HG03196 (cell line): ENCODE measurements around the gene EIF2A.

Experiments
- ATAC-seq: cut with Tn5 transposase; IDR thresholded peaks from one replicate; pipeline ENCODE4 v1.9.1; 2021; ENCODE audit not compliant: unreplicated experiment

EIF2A gene

GRCh38 chr3:150543128-150543527 is 3.5 kb upstream of the EIF2A start:
- no peak for ATAC-seq

GRCh38 chr3:150543531-150543930 is 3.1 kb upstream of the EIF2A start:
- no peak for ATAC-seq

- ATAC-seq: no peak
Measured at GRCh38 chr3:150544041-150544440, 2.5 kb upstream of the EIF2A start.

DNA sequence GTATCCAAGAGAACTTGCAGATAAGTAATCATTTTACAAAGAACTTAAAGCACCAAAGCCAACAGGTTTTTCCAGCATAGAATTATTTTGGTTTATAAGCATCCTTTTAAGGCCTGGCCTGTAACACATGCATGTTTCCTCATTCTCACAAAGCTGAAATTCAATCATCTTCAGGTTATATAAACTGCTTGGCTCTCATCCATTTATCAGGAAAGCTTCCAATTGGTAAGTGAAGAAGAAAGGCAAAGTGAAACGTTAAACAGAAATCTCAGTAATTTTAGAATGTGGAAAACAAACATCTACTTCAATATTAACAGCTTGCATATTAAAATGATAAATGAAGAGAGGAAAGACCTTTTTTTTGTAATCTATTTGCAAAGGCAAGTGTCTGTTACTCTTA is 1.9 kb upstream of the EIF2A start:
- ATAC-seq: no peak

DNA sequence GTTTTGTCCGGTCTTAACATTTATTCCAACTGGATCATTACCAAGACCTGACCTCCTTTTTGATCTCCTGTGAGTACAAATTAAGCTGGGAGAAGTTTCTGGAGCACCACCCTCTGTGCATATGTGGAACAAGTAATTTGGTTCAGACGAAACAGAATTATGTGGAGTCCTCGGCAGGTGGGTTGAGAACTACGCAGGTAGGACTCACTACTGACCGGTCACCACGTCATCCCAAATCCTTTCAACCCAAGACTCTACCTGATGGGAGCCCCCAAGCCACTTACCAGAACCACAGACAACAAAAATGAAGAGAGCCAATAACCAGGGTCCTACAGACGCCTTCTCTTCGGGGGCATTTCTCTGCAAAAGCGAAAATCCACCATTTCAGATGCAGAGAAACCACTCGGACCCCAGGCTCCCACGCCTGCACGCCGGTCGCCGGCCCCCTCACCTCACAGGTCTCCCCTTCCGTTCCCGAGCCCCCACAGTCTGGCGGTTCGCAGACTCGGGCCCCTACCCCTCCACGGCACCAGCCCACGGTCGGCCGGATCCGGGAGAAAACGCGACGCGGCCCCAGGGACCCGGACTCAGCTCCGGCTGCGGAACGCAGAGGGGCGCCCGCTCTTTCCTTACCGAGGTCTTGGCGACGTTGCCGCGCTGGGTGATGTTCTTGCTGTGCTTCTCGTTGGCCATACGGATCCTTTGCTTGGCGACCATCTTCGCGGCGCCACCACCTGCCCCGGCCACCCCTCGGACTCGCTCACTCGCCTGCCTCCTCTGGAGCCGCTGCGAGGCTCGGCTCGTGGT is 965 bp upstream of the EIF2A start:
- peak; percentile 14 for ATAC-seq

- ATAC-seq: no peak
Measured at GRCh38 chr3:150547045-150547741, 606 bp downstream of the EIF2A start.

- ATAC-seq: no peak
Measured at GRCh38 chr3:150555859-150556436, 9.4 kb downstream of the EIF2A start.

- no peak for ATAC-seq
Measured at GRCh38 chr3:150556792-150557191, 10.2 kb downstream of the EIF2A start.

DNA sequence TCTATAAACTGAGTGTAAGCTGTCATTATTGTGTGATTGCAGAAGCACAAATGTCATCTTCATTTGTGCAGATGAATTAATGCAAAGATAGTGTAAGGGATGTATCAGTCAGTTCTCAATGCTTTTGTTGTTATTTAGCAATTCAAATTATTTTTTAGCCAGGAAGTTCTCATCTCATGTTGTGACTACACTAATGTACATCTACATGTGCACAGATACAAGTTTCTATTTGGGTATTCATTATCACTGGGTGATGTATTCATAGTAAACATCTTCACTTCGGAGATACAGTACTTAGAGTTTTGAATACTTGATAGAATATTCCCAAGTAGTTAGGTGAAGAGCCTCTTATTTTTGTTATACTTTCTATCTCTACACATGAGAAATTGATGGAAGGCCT is 11.1 kb downstream of the EIF2A start:
- no peak for ATAC-seq

DNA sequence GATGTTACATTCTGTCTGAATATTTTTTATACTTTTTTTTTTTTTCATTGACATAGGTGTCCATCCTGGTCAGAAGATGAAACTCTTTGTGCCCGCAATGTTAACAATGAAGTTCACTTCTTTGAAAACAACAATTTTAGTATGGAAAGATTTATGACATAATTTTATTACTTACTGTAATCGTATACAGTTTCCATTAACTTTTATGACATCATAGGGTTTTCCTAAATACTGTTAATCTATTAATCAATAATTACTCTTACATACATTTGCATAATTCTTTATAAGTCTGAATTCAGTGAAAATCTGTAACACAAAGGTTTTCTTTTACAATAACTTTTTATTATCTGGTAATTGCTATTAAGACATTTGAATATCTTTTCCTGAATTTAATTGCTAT is 17.7 kb downstream of the EIF2A start:
- ATAC-seq: no peak

DNA sequence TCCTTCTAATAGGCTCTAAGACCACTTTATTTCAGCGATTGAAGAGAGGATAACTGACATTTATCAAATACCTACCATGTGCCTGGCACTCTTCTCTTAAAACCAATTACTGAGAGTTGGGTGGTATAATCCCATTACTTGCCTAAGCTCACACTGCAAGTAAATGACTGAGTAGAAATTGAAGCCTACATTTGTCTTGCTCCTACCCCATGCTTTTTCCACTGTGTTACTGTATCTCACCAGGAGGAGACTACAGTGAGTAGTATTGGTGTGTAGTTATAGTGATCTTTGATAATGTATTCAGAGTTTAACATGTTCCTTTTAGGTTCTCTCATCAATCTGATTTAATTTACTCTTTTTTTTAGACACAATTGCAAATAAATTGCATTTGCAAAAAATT is 20.7 kb downstream of the EIF2A start:
- no peak for ATAC-seq

DNA sequence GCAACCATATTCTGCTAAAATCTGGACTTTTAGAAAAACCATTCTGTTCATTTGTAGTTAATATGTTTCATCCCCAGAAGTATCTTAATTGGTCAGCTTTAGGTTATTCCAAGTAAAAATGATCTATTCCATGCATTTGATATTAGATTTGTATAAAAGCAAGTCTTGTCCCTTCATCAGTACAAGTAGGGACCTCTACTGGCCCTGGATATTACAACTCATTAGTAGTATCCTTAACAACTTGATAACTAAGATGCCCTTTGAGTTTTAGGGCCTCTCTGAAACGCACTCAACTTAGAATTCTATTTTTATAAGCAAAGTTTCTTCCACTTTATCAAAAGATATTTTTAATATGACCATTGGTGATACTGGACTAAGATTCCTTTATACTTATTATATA is 31.3 kb downstream of the EIF2A start:
- no peak for ATAC-seq

- no peak for ATAC-seq
Measured at GRCh38 chr3:150581174-150581573, 34.6 kb downstream of the EIF2A start.

GRCh38 chr3:150582620-150583019 is 36.0 kb downstream of the EIF2A start:
- ATAC-seq: peak; percentile 61

GRCh38 chr3:150583028-150583427 is 36.4 kb downstream of the EIF2A start:
- ATAC-seq: peak; percentile 46

GRCh38 chr3:150588027-150588830 is 41.6 kb downstream of the EIF2A start:
- no peak for ATAC-seq

DNA sequence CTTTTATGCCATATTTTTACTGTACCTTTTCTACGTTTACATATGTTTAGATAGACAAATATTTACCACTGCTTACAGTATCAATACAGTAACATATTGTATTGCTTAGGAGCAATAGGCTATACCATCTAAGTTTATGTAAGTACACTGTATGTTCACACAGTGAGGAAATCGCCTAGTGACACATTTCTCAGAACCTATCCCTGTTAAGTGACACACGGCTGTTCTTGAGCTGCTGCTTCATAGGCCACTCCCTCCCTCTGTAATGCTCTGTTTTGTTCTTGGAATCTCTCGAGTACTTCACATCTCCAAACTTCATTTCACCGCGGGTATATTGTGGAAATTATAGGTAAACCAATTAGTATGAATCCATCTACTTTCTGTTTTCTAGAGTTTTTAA is 43.2 kb downstream of the EIF2A start:
- no peak for ATAC-seq

DNA sequence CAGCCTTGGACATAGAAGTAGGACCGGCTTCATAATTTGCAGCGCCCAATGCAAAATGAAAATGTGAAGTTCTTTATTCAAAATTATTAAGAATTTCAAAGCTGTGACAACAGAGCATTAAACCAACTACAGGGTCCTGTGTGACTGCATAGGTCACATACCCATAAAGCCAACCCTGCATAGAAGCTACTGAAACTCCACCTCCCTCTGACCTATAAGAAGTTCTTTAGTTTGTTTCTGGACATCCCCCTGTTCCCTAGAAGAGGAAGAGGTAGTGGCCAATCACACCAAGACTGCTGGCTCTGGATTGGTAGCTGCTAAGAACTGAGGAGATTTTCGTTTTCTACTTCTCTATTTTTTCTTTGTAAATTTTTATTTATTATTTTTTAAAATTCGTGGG is 47.6 kb downstream of the EIF2A start:
- ATAC-seq: no peak

DNA sequence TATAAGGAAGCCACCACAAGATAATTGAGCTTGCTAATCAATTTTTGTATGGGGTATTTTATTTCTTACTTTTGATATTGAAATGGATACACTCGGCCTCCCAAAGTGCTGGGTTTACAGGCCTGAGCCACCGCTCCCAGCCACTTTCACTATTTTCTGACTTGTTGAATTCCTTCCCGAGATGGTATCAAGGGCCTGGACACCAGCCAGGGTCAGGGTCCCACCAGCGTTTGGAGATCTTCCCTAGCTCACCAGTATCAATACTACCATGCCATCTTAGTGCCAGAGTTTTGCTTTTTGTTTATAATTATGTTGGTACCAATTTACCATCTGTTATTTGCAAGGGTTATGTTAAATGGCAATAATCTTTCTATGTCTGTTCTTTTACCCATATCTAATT is 51.1 kb downstream of the EIF2A start:
- no peak for ATAC-seq

DNA sequence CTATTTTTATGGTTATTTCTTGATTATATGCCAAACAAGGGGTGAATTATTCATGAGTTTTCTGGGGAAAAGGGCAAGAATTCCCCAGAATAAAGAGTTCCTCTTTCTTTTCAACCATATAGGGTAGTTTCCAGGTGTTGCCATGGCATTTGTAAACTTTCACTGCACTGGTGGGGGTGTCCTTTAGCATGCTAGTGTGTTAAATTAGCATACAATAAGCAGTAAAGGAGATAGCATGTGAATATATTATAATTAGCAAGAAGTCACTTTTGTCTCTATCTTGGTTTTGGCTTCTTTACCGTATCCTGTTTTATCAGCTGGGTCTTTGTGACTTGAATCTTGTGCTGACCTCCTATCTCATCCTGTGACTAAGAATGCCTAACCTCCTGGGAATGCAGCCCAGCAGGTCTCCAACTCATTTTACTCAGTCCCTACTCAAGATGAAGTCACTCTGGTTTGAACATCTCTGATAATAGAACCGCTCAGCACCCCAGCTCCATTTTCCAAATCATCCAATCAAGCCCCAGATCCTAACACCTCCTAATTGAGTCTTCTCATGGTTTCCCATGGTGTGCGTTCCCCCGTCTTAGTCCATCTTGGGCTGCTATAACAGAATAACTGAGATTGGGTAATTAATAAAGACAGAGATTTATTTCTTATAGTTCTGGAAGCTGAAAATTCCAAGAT is 53.2 kb downstream of the EIF2A start:
- peak; percentile 29 for ATAC-seq
